NB4 (cell line): ENCODE results near the gene GORASP1.

Experiments
- DNase-seq: peaks from one replicate; pipeline ENCODE4 v3.0.0; 2010; ENCODE audit warnings: low read depth
- H3K4me3 ChIP-seq: one replicate; pipeline ENCODE4 v1.5.1; 2011; ENCODE audit warnings: mild to moderate bottlenecking, low read depth, low read length, moderate library complexity
- CTCF ChIP-seq: IDR thresholded peaks from one replicate; pipeline ENCODE4 v1.5.1; 2012; ENCODE audit warnings: low read depth, low read length
- MAX ChIP-seq: IDR thresholded peaks from 2 replicates; pipeline ENCODE4 v1.6.1; 2011; ENCODE audit warnings: low read depth, low read length
- MYC ChIP-seq: IDR thresholded peaks from 2 replicates; pipeline ENCODE4 v1.6.1; 2011; ENCODE audit warnings: low read depth, low read length
- POLR2A ChIP-seq: IDR thresholded peaks from 2 replicates; pipeline ENCODE4 v1.6.1; 2011; ENCODE audit warnings: mild to moderate bottlenecking; ENCODE audit not compliant: insufficient read length; ENCODE audit errors: extremely low read depth

Gene GORASP1

GRCh38 chr3:39107388-39108199 is at the start of gene GORASP1, which contains the start of gene TTC21A:
Gene GORASP1, minus strand, starts transcription at chr3:39107627. Its CDS starts 86 bp downstream, at chr3:39107541.
Gene TTC21A, plus strand, starts transcription at chr3:39107680. Its CDS starts 158 bp downstream, at chr3:39107838.
- peak; percentile 81 for DNase-seq
- H3K4me3 ChIP-seq = peak within 1 kb of the TSS; percentile 70
- TF ChIP-seq MAX (no peak; the same call in 1 of the 2 replicates), POLR2A (peak; percentile 51), CTCF (no peak), MYC (no peak)

GRCh38 chr3:39156421-39156820 is 49.0 kb upstream of the GORASP1 start:
- no peak for DNase-seq
- H3K4me3 ChIP-seq = no peak overlapping the region
- no peak for TF ChIP-seq CTCF

GRCh38 chr3:39154280-39155021 is 47.0 kb upstream of the GORASP1 start:
- no peak overlapping the region for H3K4me3 ChIP-seq
- peak; percentile 19 for DNase-seq
- TF ChIP-seq CTCF = no peak
- TF ChIP-seq MYC = no peak
- no peak for TF ChIP-seq MAX
- TF ChIP-seq POLR2A = no peak

GRCh38 chr3:39153977-39154279 is 46.5 kb upstream of the GORASP1 start:
- H3K4me3 ChIP-seq = no peak overlapping the region
- TF ChIP-seq POLR2A (no peak), CTCF (no peak), MAX (no peak), MYC (no peak)
- DNase-seq = no peak

- TF ChIP-seq CTCF (no peak), MYC (no peak), MAX (no peak), POLR2A (no peak)
- no peak overlapping the region for H3K4me3 ChIP-seq
- DNase-seq = peak; percentile 53
Observed at GRCh38 chr3:39150803-39151631, 43.6 kb upstream of the GORASP1 start.
